ENCODE data around the gene CCL2. TPM values are rescaled to one million over a fixed set of nuclear protein-coding genes. Genes with fewer than 3 reads are reported as not detected.

CCL2 gene
- total RNA-seq, 1 donor from 2014 or later, result 15.2 TPM

- intact Hi-C loops (cut with DNase I), result no loop called here
- no peaks in the 10 kb centered on the region for H3K27me3 ChIP-seq
- no peak for TF ChIP-seq POLR2AphosphoS5 (IDR thresholded peaks at IDR 0.05; ENCODE audit: insufficient read depth in 1 of 2, low read depth in 1 of 2)
- no peak for TF ChIP-seq POLR2A (IDR thresholded peaks at IDR 0.05)
- TF ChIP-seq CTCF (IDR thresholded peaks at IDR 0.05), result no peak
- H3K27ac ChIP-seq, result no peak overlapping the region
- H3K36me3 ChIP-seq, result no peaks in the 10 kb centered on the region
- H3K9me3 ChIP-seq, result no peaks in the 10 kb centered on the region
- H3K4me1 ChIP-seq, result no peaks in the 10 kb centered on the region
- DNase-seq (ENCODE audit: extremely low spot score in 2 of 2), result no peak
- no peak overlapping the region for H3K4me3 ChIP-seq
These were observed 27.4 kb upstream of the CCL2 start for GRCh38 chr17:34227707-34228106.

- intact Hi-C loops (cut with DNase I), result no loop called here
- no peak for DNase-seq (ENCODE audit: extremely low spot score in 2 of 2)
- no peak for TF ChIP-seq POLR2A (IDR thresholded peaks at IDR 0.05)
- no peak for TF ChIP-seq POLR2AphosphoS5 (IDR thresholded peaks at IDR 0.05; ENCODE audit: insufficient read depth in 1 of 2, low read depth in 1 of 2)
- TF ChIP-seq CTCF (IDR thresholded peaks at IDR 0.05), result no peak
- Histone ChIP-seq H3K36me3 (no peaks in the 10 kb centered on the region), H3K4me3 (no peak overlapping the region), H3K27ac (no peak overlapping the region), H3K27me3 (no peaks in the 10 kb centered on the region), H3K4me1 (peaks cover 2% of the 10 kb centered on the region), H3K9me3 (no peaks in the 10 kb centered on the region)
These were observed 26.3 kb upstream of the CCL2 start for GRCh38 chr17:34228781-34229180.

- Histone ChIP-seq H3K4me3 (no peak overlapping the region), H3K9me3 (no peaks in the 10 kb centered on the region), H3K27me3 (no peaks in the 10 kb centered on the region), H3K27ac (no peak overlapping the region), H3K4me1 (peaks cover 18% of the 10 kb centered on the region), H3K36me3 (no peaks in the 10 kb centered on the region)
- no peak for TF ChIP-seq CTCF (IDR thresholded peaks at IDR 0.05)
- TF ChIP-seq POLR2AphosphoS5 (IDR thresholded peaks at IDR 0.05; ENCODE audit: insufficient read depth in 1 of 2, low read depth in 1 of 2), result no peak
- no peak for TF ChIP-seq POLR2A (IDR thresholded peaks at IDR 0.05)
- intact Hi-C loops (cut with DNase I), result no loop called here
- DNase-seq (ENCODE audit: extremely low spot score in 2 of 2), result no peak
These were observed 24.7 kb upstream of the CCL2 start for GRCh38 chr17:34230342-34230741.

- Histone ChIP-seq H3K36me3 (no peaks in the 10 kb centered on the region), H3K9me3 (no peaks in the 10 kb centered on the region), H3K27me3 (no peaks in the 10 kb centered on the region), H3K4me1 (peaks cover 27% of the 10 kb centered on the region), H3K27ac (peak overlapping the region; percentile 77), H3K4me3 (no peak overlapping the region)
- peak in 1 of 2 donors; percentile 64 for DNase-seq (ENCODE audit: extremely low spot score in 2 of 2)
- intact Hi-C loops (cut with DNase I), result no loop called here
- TF ChIP-seq POLR2A (IDR thresholded peaks at IDR 0.05) (no peak), CTCF (IDR thresholded peaks at IDR 0.05) (no peak), POLR2AphosphoS5 (IDR thresholded peaks at IDR 0.05; ENCODE audit: insufficient read depth in 1 of 2, low read depth in 1 of 2) (no peak)
These were observed 20.5 kb upstream of the CCL2 start for GRCh38 chr17:34234616-34235015.

- Histone ChIP-seq H3K27me3 (no peaks in the 10 kb centered on the region), H3K27ac (peak overlapping the region; percentile 77), H3K4me1 (peaks cover 34% of the 10 kb centered on the region), H3K9me3 (no peaks in the 10 kb centered on the region), H3K4me3 (no peak overlapping the region), H3K36me3 (no peaks in the 10 kb centered on the region)
- TF ChIP-seq POLR2A (IDR thresholded peaks at IDR 0.05) (no peak), POLR2AphosphoS5 (IDR thresholded peaks at IDR 0.05; ENCODE audit: insufficient read depth in 1 of 2, low read depth in 1 of 2) (peak in 1 of 2 donors; percentile 82)
- peak in 1 of 2 donors; percentile 86 for DNase-seq (ENCODE audit: extremely low spot score in 2 of 2)
- intact Hi-C loops (cut with DNase I), result no loop called here
These were observed 19.6 kb upstream of the CCL2 start for GRCh38 chr17:34235389-34236028.

Measured in vagina (tissue), 2 donors.